ENCODE data around the gene GNAQ.

GNAQ gene

GRCh38 chr9:77802515-77803293, 228.9 kb downstream of the GNAQ start:
- no peak overlapping the region for H3K14ac ChIP-seq (ENCODE audit: low read length in 2 of 2)
- no peak overlapping the region for H3K18ac ChIP-seq (ENCODE audit: low read depth in 1 of 2, low read length in 2 of 2)
- H4K8ac ChIP-seq (ENCODE audit: low read length) = no peak overlapping the region
- no peak overlapping the region for H3K4me2 ChIP-seq (ENCODE audit: low read length, poor library complexity, severe bottlenecking)
- H3K4me3 ChIP-seq (ENCODE audit: insufficient read depth in 1 of 2, low read depth in 1 of 2, low read length in 2 of 2) = no peak overlapping the region
- no peak overlapping the region for H3K4ac ChIP-seq (ENCODE audit: low read depth in 1 of 2, low read length in 2 of 2)
- no peaks in the 10 kb centered on the region for H3K27me3 ChIP-seq (ENCODE audit: control insufficient read depth in 1 of 2, insufficient read depth in 1 of 2, low read length in 2 of 2)
- H3K27ac ChIP-seq (ENCODE audit: low read length, poor library complexity, severe bottlenecking) = no peak overlapping the region
- no peak overlapping the region for H2BK5ac ChIP-seq (ENCODE audit: low read depth, low read length, poor library complexity, severe bottlenecking)
- no peak overlapping the region for H3K23ac ChIP-seq (ENCODE audit: low read length in 2 of 2)
- no peak for DNase-seq
- peaks cover 14% of the 10 kb centered on the region for H3K79me1 ChIP-seq (replicated peaks; ENCODE audit: low read length, poor library complexity, severe bottlenecking)
- no peak overlapping the region for H2AFZ ChIP-seq (ENCODE audit: low read depth, low read length)
- no peak overlapping the region for H2BK120ac ChIP-seq (ENCODE audit: low read depth, low read length)
- no peaks in the 10 kb centered on the region for H3K9me3 ChIP-seq (ENCODE audit: control insufficient read depth, low read length)
- no peak overlapping the region for H2AK5ac ChIP-seq (ENCODE audit: low read length, severe bottlenecking)
- no peak overlapping the region for H4K91ac ChIP-seq (ENCODE audit: low read length)
- no peak overlapping the region for H3K9ac ChIP-seq (ENCODE audit: low read length)
- no peak overlapping the region for H2BK15ac ChIP-seq (ENCODE audit: low read depth, poor library complexity, severe bottlenecking)
- no peaks in the 10 kb centered on the region for H3K4me1 ChIP-seq (ENCODE audit: control insufficient read depth, insufficient read depth, low read depth, low read length)
- H3K36me3 ChIP-seq (ENCODE audit: control insufficient read depth in 1 of 2, insufficient read depth in 2 of 2, low read depth in 1 of 2, low read length in 2 of 2) = peaks cover 0 to 5% of the 10 kb centered on the region in 2 experiments
- 89% methylated on average over 3 of the region's 7 CpGs for WGBS
- no peak overlapping the region for H2BK12ac ChIP-seq (ENCODE audit: low read length in 2 of 2)

GRCh38 chr9:77802064-77802463, 229.5 kb downstream of the GNAQ start:
- Histone ChIP-seq H2BK15ac (ENCODE audit: low read depth, poor library complexity, severe bottlenecking) (no peak overlapping the region), H2BK120ac (ENCODE audit: low read depth, low read length) (no peak overlapping the region), H4K91ac (ENCODE audit: low read length) (no peak overlapping the region), H3K18ac (ENCODE audit: low read depth in 1 of 2, low read length in 2 of 2) (no peak overlapping the region), H3K4me3 (ENCODE audit: insufficient read depth in 1 of 2, low read depth in 1 of 2, low read length in 2 of 2) (no peak overlapping the region), H3K27ac (ENCODE audit: low read length, poor library complexity, severe bottlenecking) (no peak overlapping the region), H3K36me3 (ENCODE audit: control insufficient read depth in 1 of 2, insufficient read depth in 2 of 2, low read depth in 1 of 2, low read length in 2 of 2) (peaks cover 0 to 10% of the 10 kb centered on the region in 2 experiments), H3K23ac (ENCODE audit: low read length in 2 of 2) (no peak overlapping the region), H2BK12ac (ENCODE audit: low read length in 2 of 2) (no peak overlapping the region), H2AFZ (ENCODE audit: low read depth, low read length) (no peak overlapping the region), H3K14ac (ENCODE audit: low read length in 2 of 2) (no peak overlapping the region), H3K27me3 (ENCODE audit: control insufficient read depth in 1 of 2, insufficient read depth in 1 of 2, low read length in 2 of 2) (no peaks in the 10 kb centered on the region), H3K9ac (ENCODE audit: low read length) (no peak overlapping the region), H3K4me1 (ENCODE audit: control insufficient read depth, insufficient read depth, low read depth, low read length) (no peaks in the 10 kb centered on the region), H3K4ac (ENCODE audit: low read depth in 1 of 2, low read length in 2 of 2) (no peak overlapping the region), H3K79me1 (replicated peaks; ENCODE audit: low read length, poor library complexity, severe bottlenecking) (peaks cover 17% of the 10 kb centered on the region), H2AK5ac (ENCODE audit: low read length, severe bottlenecking) (no peak overlapping the region), H2BK5ac (ENCODE audit: low read depth, low read length, poor library complexity, severe bottlenecking) (no peak overlapping the region), H3K9me3 (ENCODE audit: control insufficient read depth, low read length) (no peaks in the 10 kb centered on the region), H4K8ac (ENCODE audit: low read length) (no peak overlapping the region), H3K4me2 (ENCODE audit: low read length, poor library complexity, severe bottlenecking) (no peak overlapping the region)
- no peak for DNase-seq
- WGBS = 100% methylated on average over 2 of the region's 3 CpGs

- Histone ChIP-seq H2AK5ac (ENCODE audit: low read length, severe bottlenecking) (no peak overlapping the region), H3K4me3 (ENCODE audit: insufficient read depth in 1 of 2, low read depth in 1 of 2, low read length in 2 of 2) (no peak overlapping the region), H3K4me1 (ENCODE audit: control insufficient read depth, insufficient read depth, low read depth, low read length) (no peaks in the 10 kb centered on the region), H2BK12ac (ENCODE audit: low read length in 2 of 2) (no peak overlapping the region), H2BK120ac (ENCODE audit: low read depth, low read length) (no peak overlapping the region), H3K14ac (ENCODE audit: low read length in 2 of 2) (no peak overlapping the region), H2AFZ (ENCODE audit: low read depth, low read length) (no peak overlapping the region), H4K91ac (ENCODE audit: low read length) (no peak overlapping the region), H3K23ac (ENCODE audit: low read length in 2 of 2) (no peak overlapping the region), H3K27ac (ENCODE audit: low read length, poor library complexity, severe bottlenecking) (no peak overlapping the region), H2BK5ac (ENCODE audit: low read depth, low read length, poor library complexity, severe bottlenecking) (no peak overlapping the region), H3K9ac (ENCODE audit: low read length) (no peak overlapping the region), H3K36me3 (ENCODE audit: control insufficient read depth in 1 of 2, insufficient read depth in 2 of 2, low read depth in 1 of 2, low read length in 2 of 2) (peaks cover 0 to 10% of the 10 kb centered on the region in 2 experiments), H3K27me3 (ENCODE audit: control insufficient read depth in 1 of 2, insufficient read depth in 1 of 2, low read length in 2 of 2) (no peaks in the 10 kb centered on the region), H3K18ac (ENCODE audit: low read depth in 1 of 2, low read length in 2 of 2) (no peak overlapping the region), H3K4ac (ENCODE audit: low read depth in 1 of 2, low read length in 2 of 2) (no peak overlapping the region), H3K4me2 (ENCODE audit: low read length, poor library complexity, severe bottlenecking) (no peak overlapping the region), H3K9me3 (ENCODE audit: control insufficient read depth, low read length) (no peaks in the 10 kb centered on the region), H2BK15ac (ENCODE audit: low read depth, poor library complexity, severe bottlenecking) (no peak overlapping the region), H4K8ac (ENCODE audit: low read length) (no peak overlapping the region), H3K79me1 (replicated peaks; ENCODE audit: low read length, poor library complexity, severe bottlenecking) (peaks cover 17% of the 10 kb centered on the region)
- DNase-seq = no peak
- WGBS = 100% methylated on average over 3 of the region's 3 CpGs
Measured at GRCh38 chr9:77800924-77801551, 230.6 kb downstream of the GNAQ start.

GRCh38 chr9:77798140-77798539, 233.5 kb downstream of the GNAQ start:
- H2AK5ac ChIP-seq (ENCODE audit: low read length, severe bottlenecking) = no peak overlapping the region
- no peak overlapping the region for H3K4ac ChIP-seq (ENCODE audit: low read depth in 1 of 2, low read length in 2 of 2)
- H2BK15ac ChIP-seq (ENCODE audit: low read depth, poor library complexity, severe bottlenecking) = no peak overlapping the region
- H4K8ac ChIP-seq (ENCODE audit: low read length) = no peak overlapping the region
- no peak overlapping the region for H2BK5ac ChIP-seq (ENCODE audit: low read depth, low read length, poor library complexity, severe bottlenecking)
- H3K14ac ChIP-seq (ENCODE audit: low read length in 2 of 2) = no peak overlapping the region
- no peak overlapping the region for H2AFZ ChIP-seq (ENCODE audit: low read depth, low read length)
- no peaks in the 10 kb centered on the region for H3K9me3 ChIP-seq (ENCODE audit: control insufficient read depth, low read length)
- no peaks in the 10 kb centered on the region for H3K4me1 ChIP-seq (ENCODE audit: control insufficient read depth, insufficient read depth, low read depth, low read length)
- no peak overlapping the region for H2BK120ac ChIP-seq (ENCODE audit: low read depth, low read length)
- H3K27ac ChIP-seq (ENCODE audit: low read length, poor library complexity, severe bottlenecking) = no peak overlapping the region
- H4K91ac ChIP-seq (ENCODE audit: low read length) = no peak overlapping the region
- H3K79me1 ChIP-seq (replicated peaks; ENCODE audit: low read length, poor library complexity, severe bottlenecking) = peaks cover 13% of the 10 kb centered on the region
- no peak overlapping the region for H2BK12ac ChIP-seq (ENCODE audit: low read length in 2 of 2)
- H3K4me3 ChIP-seq (ENCODE audit: insufficient read depth in 1 of 2, low read depth in 1 of 2, low read length in 2 of 2) = no peak overlapping the region
- 83% methylated on average over 1 of the region's 1 CpG for WGBS
- no peak for DNase-seq
- H3K18ac ChIP-seq (ENCODE audit: low read depth in 1 of 2, low read length in 2 of 2) = no peak overlapping the region
- no peaks in the 10 kb centered on the region for H3K27me3 ChIP-seq (ENCODE audit: control insufficient read depth in 1 of 2, insufficient read depth in 1 of 2, low read length in 2 of 2)
- no peak overlapping the region for H3K4me2 ChIP-seq (ENCODE audit: low read length, poor library complexity, severe bottlenecking)
- H3K23ac ChIP-seq (ENCODE audit: low read length in 2 of 2) = no peak overlapping the region
- peaks cover 0 to 8% of the 10 kb centered on the region in 2 experiments for H3K36me3 ChIP-seq (ENCODE audit: control insufficient read depth in 1 of 2, insufficient read depth in 2 of 2, low read depth in 1 of 2, low read length in 2 of 2)
- no peak overlapping the region for H3K9ac ChIP-seq (ENCODE audit: low read length)
